H1 (cell line): ENCODE results near the gene RASAL2. TPM values are rescaled to one million over a fixed set of nuclear protein-coding genes. Genes with fewer than 3 reads are reported as not detected.

Source experiments
- CTCF ChIA-PET: fragments of 300-600 bp; sonication (Branson Sonifier 250); formaldehyde crosslinking; loops from one replicate; lab custom pipeline; 2021; ENCODE audit not compliant: partially characterized antibody; lab: Charles Lee
- POLR2A ChIA-PET: fragments of 300-600 bp; sonication (Branson Sonifier 250); formaldehyde crosslinking; loops from one replicate; lab custom pipeline; 2021; ENCODE audit warnings: inconsistent platforms; ENCODE audit not compliant: partially characterized antibody; lab: Charles Lee
- DNase-seq, 2 experiments: peaks; one replicate each; pipeline versions ENCODE4 v3.0.0 to v3.0.0-alpha.2; 2010 to 2022; ENCODE audit warnings: low spot score in 2 of 2, low read depth in 1 of 2, mixed read lengths in 1 of 2
- FAIRE-seq: peaks from 2 replicates; lab custom pipeline; 2011; peaks lifted over from hg19 to GRCh38; lab: Jason Lieb, UNC
- H2AFZ ChIP-seq: 2 replicates; pipeline ENCODE4 v1.8.1; 2012; ENCODE audit warnings: low read length, inconsistent platforms
- H2AK5ac ChIP-seq: 2 replicates; pipeline ENCODE4 v1.6.1; 2013; ENCODE audit warnings: low read depth, low read length
- H2BK120ac ChIP-seq: replicated peaks from 2 replicates; pipeline ENCODE3; 2013; ENCODE audit warnings: low read depth, low read length, inconsistent platforms
- H2BK12ac ChIP-seq: 2 replicates; pipeline ENCODE4 v1.6.1; 2013; ENCODE audit warnings: low read depth, low read length
- H2BK15ac ChIP-seq: 2 replicates; pipeline ENCODE4 v1.6.1; 2013; ENCODE audit warnings: low read length
- H2BK20ac ChIP-seq: 2 replicates; pipeline ENCODE4 v1.6.1; 2013; ENCODE audit warnings: low read length
- H2BK5ac ChIP-seq: 2 replicates; pipeline ENCODE4 v1.6.1; 2013; ENCODE audit warnings: low read depth, low read length
- H3K14ac ChIP-seq: 2 replicates; pipeline ENCODE4 v1.6.1; 2013; ENCODE audit warnings: inconsistent platforms; ENCODE audit not compliant: insufficient read length
- H3K18ac ChIP-seq: 2 replicates; pipeline ENCODE4 v1.6.1; 2013; ENCODE audit warnings: low read length; ENCODE audit errors: extremely low read depth
- H3K23ac ChIP-seq: 2 replicates; pipeline ENCODE4 v1.6.1; 2013; ENCODE audit warnings: inconsistent platforms; ENCODE audit not compliant: insufficient read length
- H3K23me2 ChIP-seq: 2 replicates; pipeline ENCODE4 v1.6.1; 2013; ENCODE audit warnings: low read depth, low read length
- H3K27ac ChIP-seq: 2 replicates; pipeline ENCODE4 v1.6.1; 2011; ENCODE audit warnings: low read depth, low read length, inconsistent platforms
- H3K27me3 ChIP-seq, 4 experiments: replicated peaks in 1 of 4; 1 replicate in 1 of 4; 2 replicates in 3 of 4; pipeline versions ENCODE4 v1.6.1 to v1.8.1; 2011 to 2013; ENCODE audit warnings: low read length in 3 of 4, mild to moderate bottlenecking in 3 of 4, inconsistent platforms in 2 of 4, mixed read lengths in 2 of 4, moderate library complexity in 1 of 4; ENCODE audit not compliant: control insufficient read depth in 3 of 4, insufficient read depth in 3 of 4; ENCODE audit errors: extremely low read depth in 1 of 4
- H3K36me3 ChIP-seq, 4 experiments: 2 replicates each; pipeline versions ENCODE4 v1.6.1 to v1.8.1; 2011 to 2013; ENCODE audit warnings: mild to moderate bottlenecking in 4 of 4, low read length in 3 of 4, moderate library complexity in 2 of 4, control low read depth in 1 of 4, inconsistent platforms in 1 of 4; ENCODE audit not compliant: insufficient read depth in 4 of 4, control insufficient read depth in 2 of 4
- H3K4ac ChIP-seq: replicated peaks from 2 replicates; pipeline ENCODE3; 2013; ENCODE audit warnings: low read length, low read depth, mixed read lengths, inconsistent platforms; ENCODE audit not compliant: insufficient read length
- H3K4me1 ChIP-seq, 4 experiments: replicated peaks in 1 of 4; 1 replicate in 1 of 4; 2 replicates in 3 of 4; pipeline versions ENCODE4 v1.6.1 to v1.8.1; 2011 to 2013; ENCODE audit warnings: low read length in 3 of 4, inconsistent platforms in 2 of 4, mixed read lengths in 1 of 4; ENCODE audit not compliant: insufficient read depth in 4 of 4, control insufficient read depth in 3 of 4
- H3K4me2 ChIP-seq, 2 experiments: 2 replicates each; pipeline versions ENCODE4 v1.6.1 to v1.8.1; 2011 to 2013; ENCODE audit warnings: low read depth in 2 of 2, low read length in 2 of 2, control low read depth in 1 of 2, inconsistent platforms in 1 of 2, mild to moderate bottlenecking in 1 of 2; ENCODE audit not compliant: insufficient read depth in 1 of 2
- H3K4me3 ChIP-seq, 4 experiments: fragments of 200-600, 300-600 bp in 1 of 4; sonication (generic), shearing (Covaris generic), sonication (Bioruptor Twin) in 1 of 4; 2 replicates each; pipeline versions ENCODE4 v1.5.1 to v1.8.1; 2011 to 2016; ENCODE audit warnings: low read length in 4 of 4, low read depth in 3 of 4, control low read depth in 2 of 4, inconsistent platforms in 2 of 4, mild to moderate bottlenecking in 2 of 4, mixed read lengths in 1 of 4, moderate library complexity in 1 of 4; ENCODE audit not compliant: insufficient read depth in 2 of 4; ENCODE audit errors: extremely low read depth in 1 of 4
- H3K56ac ChIP-seq: replicated peaks from 2 replicates; pipeline ENCODE3; 2013; ENCODE audit warnings: low read depth, mild to moderate bottlenecking, mixed read lengths, low read length, inconsistent platforms; ENCODE audit not compliant: insufficient read length
- H3K79me1 ChIP-seq: 2 replicates; pipeline ENCODE4 v1.6.1; 2013; ENCODE audit warnings: low read depth, low read length, control low read depth
- H3K79me2 ChIP-seq, 2 experiments: 2 replicates each; pipeline versions ENCODE4 v1.6.1 to v1.8.1; 2012 to 2013; ENCODE audit warnings: low read length in 2 of 2, mild to moderate bottlenecking in 2 of 2, inconsistent platforms in 1 of 2; ENCODE audit not compliant: insufficient read depth in 2 of 2, control insufficient read depth in 1 of 2
- H3K9ac ChIP-seq, 4 experiments: replicated peaks in 1 of 4; 1 replicate in 1 of 4; 2 replicates in 3 of 4; pipeline versions ENCODE4 v1.6.1 to v1.8.1; 2011 to 2013; ENCODE audit warnings: low read depth in 3 of 4, low read length in 3 of 4, control low read depth in 2 of 4, mild to moderate bottlenecking in 2 of 4, moderate library complexity in 2 of 4, inconsistent platforms in 1 of 4; ENCODE audit errors: extremely low read depth in 1 of 4
- H3K9me3 ChIP-seq, 2 experiments: 2 replicates each; pipeline versions ENCODE4 v1.6.1 to v1.8.1; 2012 to 2013; ENCODE audit warnings: mild to moderate bottlenecking in 2 of 2, moderate library complexity in 2 of 2, control low read depth in 1 of 2, inconsistent platforms in 1 of 2, low read depth in 1 of 2, low read length in 1 of 2, mixed read lengths in 1 of 2; ENCODE audit not compliant: insufficient read depth in 2 of 2
- H4K20me1 ChIP-seq, 2 experiments: replicated peaks in 1 of 2; 2 replicates each; pipeline versions ENCODE3 to v1.8.1; 2011 to 2013; ENCODE audit warnings: inconsistent platforms in 2 of 2, low read length in 2 of 2, mild to moderate bottlenecking in 1 of 2; ENCODE audit not compliant: insufficient read depth in 2 of 2, control insufficient read depth in 1 of 2
- H4K5ac ChIP-seq: 2 replicates; pipeline ENCODE4 v1.6.1; 2013; ENCODE audit warnings: low read length, low read depth, mixed read lengths, inconsistent platforms; ENCODE audit not compliant: insufficient read length
- H4K8ac ChIP-seq: 2 replicates; pipeline ENCODE4 v1.8.0; 2013; ENCODE audit warnings: mild to moderate bottlenecking, moderate library complexity, low read length, inconsistent platforms; ENCODE audit not compliant: insufficient read depth; ENCODE audit errors: extremely low read depth
- H4K91ac ChIP-seq: replicated peaks from 2 replicates; pipeline ENCODE3; 2013; ENCODE audit warnings: low read length, mixed read lengths, inconsistent platforms; ENCODE audit not compliant: insufficient read length
- CREB1 ChIP-seq: IDR thresholded peaks from 2 replicates; pipeline ENCODE4 v1.6.1; 2012; ENCODE audit warnings: inconsistent platforms
- EGR1 ChIP-seq: IDR thresholded peaks from 2 replicates; pipeline ENCODE4 v1.6.1; 2011; ENCODE audit warnings: low read depth, low read length, borderline replicate concordance
- GABPA ChIP-seq: IDR thresholded peaks from 2 replicates; pipeline ENCODE4 v1.6.1; 2011; ENCODE audit warnings: mild to moderate bottlenecking, low read length, moderate library complexity, borderline replicate concordance; ENCODE audit not compliant: insufficient read depth
- KDM4A ChIP-seq: IDR thresholded peaks from one replicate; pipeline ENCODE4 v1.7.1; 2012; ENCODE audit warnings: low read depth, mild to moderate bottlenecking, moderate library complexity, low read length, inconsistent platforms; ENCODE audit not compliant: severe bottlenecking
- KDM5A ChIP-seq: fragments of 200-600 bp; IDR thresholded peaks from 2 replicates; pipeline ENCODE4 v1.7.1; 2012; ENCODE audit warnings: mild to moderate bottlenecking, low read length, inconsistent platforms, mixed read lengths
- PHF8 ChIP-seq: fragments of 200-600 bp; sonication (generic); conservative IDR thresholded peaks from 2 replicates; pipeline ENCODE4 v1.7.1; 2012; ENCODE audit warnings: low read depth, mild to moderate bottlenecking, inconsistent platforms, low read length, moderate library complexity
- POU5F1 ChIP-seq: IDR thresholded peaks from 2 replicates; pipeline ENCODE4 v1.6.1; 2011; ENCODE audit warnings: low read depth, mild to moderate bottlenecking, low read length, moderate library complexity
- RNF2 ChIP-seq: fragments of 200-900, 300-1000 bp; sonication (generic); IDR thresholded peaks from 2 replicates; pipeline ENCODE4 v1.7.1; 2016; ENCODE audit warnings: borderline replicate concordance, low read depth, mild to moderate bottlenecking, antibody characterized with exemption, low read length; ENCODE audit not compliant: poor library complexity, severe bottlenecking; ENCODE audit errors: missing control alignments
- SP1 ChIP-seq: IDR thresholded peaks from 2 replicates; pipeline ENCODE4 v1.6.1; 2011; ENCODE audit warnings: low read depth, low read length
- WGBS, 2 experiments: shearing (Covaris generic) in 1 of 2; methylation state at CpG; one replicate each; pipeline versions ENCODE4 v1.1.6 to v1.1.7; 2013 to 2015; ENCODE audit warnings: low lambda C conversion rate in 2 of 2, mixed read lengths in 2 of 2, inconsistent platforms in 1 of 2, low coverage in 1 of 2, missing lambda C conversion rate in 1 of 2; ENCODE audit not compliant: insufficient replicate concordance in 2 of 2, insufficient coverage in 1 of 2, insufficient read length in 1 of 2; ENCODE audit errors: extremely low coverage in 1 of 2, missing lambda C conversion rate in 1 of 2; 5-methylcytosine and 5-hydroxymethylcytosine counted together
- polyA plus RNA-seq, 7 experiments: library from polyadenylated mRNA; depleted of rRNA in 3 of 7; stranded (reverse) in 5 of 7; unstranded in 2 of 7; fragments of >200 nt in 5 of 7; fragments of 200-250 nt in 2 of 7; gene quantifications; 1 replicate in 5 of 7; 2 replicates in 1 of 7; 4 replicates in 1 of 7; pipeline versions ENCODE4 v1.2.1 to v1.2.3, GENCODE V29; 2011 to 2013; ENCODE audit warnings: missing spikeins in 2 of 7, mixed read lengths in 2 of 7
- total RNA-seq: library from RNA; stranded (reverse); fragmentation: NEBNext Ultra II Directional; extraction: Animal tissue kit (Norgen Biotek cat#: 25700); gene quantifications from 2 replicates; pipeline ENCODE4 v1.2.1, GENCODE V29; 2021

Gene RASAL2
- total and polyA plus RNA-seq, 2 of the 8 experiments (the other 6 are each of a cell fraction or from before 2014, with no cell fraction given): 15.9 to 32.5 TPM

DNA sequence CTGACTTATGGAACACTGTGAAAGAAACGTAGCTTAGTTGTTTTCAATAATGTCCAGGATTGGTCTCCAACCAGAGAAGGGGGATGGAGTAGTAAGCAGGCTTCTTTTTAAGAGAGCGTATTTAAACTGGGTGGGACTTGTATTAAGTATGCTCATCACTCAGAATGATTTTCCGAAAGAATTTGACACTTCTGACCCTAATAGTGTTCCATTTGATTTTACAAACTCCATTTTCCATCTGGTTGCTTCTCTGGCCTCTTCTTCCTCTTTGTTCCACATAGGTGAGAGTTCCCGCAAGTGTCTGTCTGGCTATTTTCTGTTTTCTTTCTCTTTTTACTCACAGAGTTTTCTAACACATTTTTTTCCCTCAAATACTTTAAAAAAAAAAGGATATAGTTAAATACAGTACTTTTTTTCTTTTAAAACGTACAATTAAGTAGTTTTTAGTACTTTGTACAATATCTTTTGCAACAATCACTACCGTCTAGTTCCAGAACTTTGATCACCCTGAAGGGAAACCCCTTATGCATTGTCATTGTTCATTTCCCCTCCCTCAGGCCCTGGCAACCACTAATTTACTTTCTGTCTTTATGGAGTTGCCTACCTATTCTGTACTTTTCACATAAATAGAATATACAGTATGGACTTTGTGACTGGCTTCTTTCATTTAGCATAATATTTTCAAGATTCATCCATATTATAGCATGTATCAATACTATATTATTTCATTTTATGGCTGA, 67.0 kb downstream of the RASAL2 start:
- Histone ChIP-seq H3K23ac (no peak overlapping the region), H3K23me2 (no peaks in the 10 kb centered on the region), H4K20me1 (peaks cover 0 to 2% of the 10 kb centered on the region in 2 experiments), H3K56ac (no peak overlapping the region), H2BK15ac (no peak overlapping the region), H3K4me3 (no peak overlapping the region), H3K79me2 (peaks cover 0 to 56% of the 10 kb centered on the region in 2 experiments; a peak in 2 of 4 replicates), H2BK120ac (no peak overlapping the region), H2BK20ac (no peak overlapping the region), H4K8ac (no peak overlapping the region), H3K4ac (no peak overlapping the region), H2BK12ac (no peak overlapping the region), H2AK5ac (no peak overlapping the region), H3K79me1 (peaks cover 2% of the 10 kb centered on the region; the same call in 1 of the 2 replicates), H3K27me3 (no peaks in the 10 kb centered on the region), H4K91ac (no peak overlapping the region), H2AFZ (no peak overlapping the region), H3K36me3 (no peaks in the 10 kb centered on the region), H3K4me2 (no peak overlapping the region), H3K27ac (no peak overlapping the region), H3K14ac (no peak overlapping the region), H3K9me3 (no peaks in the 10 kb centered on the region), H3K9ac (no peak overlapping the region), H3K4me1 (no peaks in the 10 kb centered on the region; a peak in 1 of 7 replicates), H2BK5ac (no peak overlapping the region), H3K18ac (no peak overlapping the region), H4K5ac (no peak overlapping the region)
- FAIRE-seq (no peak), DNase-seq (no peak)
- TF ChIP-seq POU5F1: no peak
- no peak for TF ChIP-seq GABPA
- no peak for TF ChIP-seq SP1
- TF ChIP-seq KDM4A: no peak
- no peak for TF ChIP-seq EGR1
- no peak for TF ChIP-seq PHF8
- no peak for TF ChIP-seq CREB1
- TF ChIP-seq KDM5A: no peak
- TF ChIP-seq RNF2: no peak
- CTCF ChIA-PET: interaction anchor here (0.6 to 0.7 kb wide), 3 partner anchors 21 to 1111 kb away, joined by 3 read pairs; no protein-coding TSS in a partner anchor
- WGBS, 2 experiments: 77% methylated on average over 6 of the region's 6 CpGs; no CpG with 5 or more reads in 1 of the 2 experiments
- POLR2A ChIA-PET: interaction anchor here (0.6 kb wide), 2 partner anchors 106 to 139 kb away, joined by 3 to 5 read pairs; no protein-coding TSS in a partner anchor
